ENCODE measurements around the gene USP3.

Gene USP3

DNA sequence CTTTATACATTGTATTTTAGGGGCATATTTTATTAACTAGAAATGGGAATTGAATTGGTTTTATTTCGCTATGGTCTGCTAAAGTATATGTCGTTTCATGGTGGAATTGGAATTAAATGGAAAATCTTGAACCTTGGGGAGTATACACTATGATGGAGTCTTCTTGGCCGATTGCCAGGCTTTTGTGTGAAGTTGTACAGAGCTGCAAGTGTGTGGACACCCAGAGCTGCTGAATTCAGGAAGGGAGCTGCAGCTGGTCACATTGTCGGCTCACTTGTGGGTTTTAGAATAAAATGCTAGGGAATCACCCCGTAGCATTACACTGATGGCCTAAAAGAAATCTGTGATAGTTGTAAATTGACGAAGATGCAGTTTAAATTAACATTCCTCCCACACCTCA is 35.1 kb downstream of the USP3 start:
- DNase-seq (ENCODE audit: low spot score) = no peak
- TF ChIP-seq, protein P1, sequence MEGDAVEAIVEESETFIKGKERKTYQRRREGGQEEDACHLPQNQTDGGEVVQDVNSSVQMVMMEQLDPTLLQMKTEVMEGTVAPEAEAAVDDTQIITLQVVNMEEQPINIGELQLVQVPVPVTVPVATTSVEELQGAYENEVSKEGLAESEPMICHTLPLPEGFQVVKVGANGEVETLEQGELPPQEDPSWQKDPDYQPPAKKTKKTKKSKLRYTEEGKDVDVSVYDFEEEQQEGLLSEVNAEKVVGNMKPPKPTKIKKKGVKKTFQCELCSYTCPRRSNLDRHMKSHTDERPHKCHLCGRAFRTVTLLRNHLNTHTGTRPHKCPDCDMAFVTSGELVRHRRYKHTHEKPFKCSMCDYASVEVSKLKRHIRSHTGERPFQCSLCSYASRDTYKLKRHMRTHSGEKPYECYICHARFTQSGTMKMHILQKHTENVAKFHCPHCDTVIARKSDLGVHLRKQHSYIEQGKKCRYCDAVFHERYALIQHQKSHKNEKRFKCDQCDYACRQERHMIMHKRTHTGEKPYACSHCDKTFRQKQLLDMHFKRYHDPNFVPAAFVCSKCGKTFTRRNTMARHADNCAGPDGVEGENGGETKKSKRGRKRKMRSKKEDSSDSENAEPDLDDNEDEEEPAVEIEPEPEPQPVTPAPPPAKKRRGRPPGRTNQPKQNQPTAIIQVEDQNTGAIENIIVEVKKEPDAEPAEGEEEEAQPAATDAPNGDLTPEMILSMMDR (IDR thresholded peaks at IDR 0.05; ENCODE audit: borderline replicate concordance, control extremely low read depth, extremely low read depth, insufficient read depth, missing control alignments) = no peak
- in situ Hi-C loops (cut with MboI; ENCODE audit: low sequenced_read_pairs, unreplicated experiment) = no loop called here

GRCh38 chr15:63539998-63540397 is 35.6 kb downstream of the USP3 start:
- in situ Hi-C loops (cut with MboI; ENCODE audit: low sequenced_read_pairs, unreplicated experiment) = no loop called here
- TF ChIP-seq, protein P1 (IDR thresholded peaks at IDR 0.05; ENCODE audit: borderline replicate concordance, control extremely low read depth, extremely low read depth, insufficient read depth, missing control alignments) = no peak
- no peak for DNase-seq (ENCODE audit: low spot score)

GRCh38 chr15:63540449-63540848 is 36.1 kb downstream of the USP3 start:
- TF ChIP-seq, protein P1 (IDR thresholded peaks at IDR 0.05; ENCODE audit: borderline replicate concordance, control extremely low read depth, extremely low read depth, insufficient read depth, missing control alignments) = no peak

DNA sequence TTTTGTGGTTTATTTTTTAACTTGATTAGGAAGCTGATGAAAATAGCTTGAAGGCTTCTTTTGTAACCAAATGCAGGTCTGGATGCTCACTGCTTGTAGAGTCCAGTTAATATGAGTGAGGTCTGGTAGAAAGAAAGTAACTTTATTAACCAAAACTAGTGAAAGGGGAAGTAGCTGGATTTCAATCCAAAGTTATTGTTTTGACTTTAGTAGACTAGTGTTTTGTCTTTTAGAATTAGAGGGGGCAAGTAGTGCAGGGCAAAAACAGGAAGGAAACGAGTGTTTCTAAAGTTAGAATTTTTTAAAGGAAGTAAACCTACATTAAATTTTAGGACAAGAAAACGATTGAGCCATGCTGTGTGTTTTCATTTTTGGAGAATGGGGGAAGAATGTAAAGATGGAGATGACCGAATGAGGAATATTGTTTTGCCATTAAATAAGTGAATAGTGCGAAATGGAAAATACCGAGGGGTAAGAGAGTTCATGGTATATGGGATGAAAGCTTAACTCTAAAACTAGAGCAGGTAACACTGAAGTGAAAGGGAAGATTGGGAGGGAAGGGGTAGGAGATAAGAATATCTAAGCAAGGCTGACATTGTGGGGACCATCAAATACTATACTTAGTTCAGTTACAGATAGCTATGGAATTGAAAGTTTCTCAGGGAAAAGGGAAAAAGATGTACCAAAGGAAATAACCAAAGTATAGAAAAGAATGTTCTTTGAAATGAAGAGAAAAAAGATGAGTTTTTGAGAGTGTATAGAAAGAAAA is 40.0 kb downstream of the USP3 start:
- TF ChIP-seq, protein P1 (IDR thresholded peaks at IDR 0.05; ENCODE audit: borderline replicate concordance, control extremely low read depth, extremely low read depth, insufficient read depth, missing control alignments) = no peak
- DNase-seq (ENCODE audit: low spot score) = no peak
- in situ Hi-C loops (cut with MboI; ENCODE audit: low sequenced_read_pairs, unreplicated experiment) = no loop called here

More at GRCh38 chr15:63540449-63540848, 36.1 kb downstream of the USP3 start:
- in situ Hi-C loops (cut with MboI; ENCODE audit: low sequenced_read_pairs, unreplicated experiment) = no loop called here
- DNase-seq (ENCODE audit: low spot score) = no peak

GRCh38 chr15:63545520-63545919 is 41.1 kb downstream of the USP3 start:
- in situ Hi-C loops (cut with MboI; ENCODE audit: low sequenced_read_pairs, unreplicated experiment) = no loop called here
- DNase-seq (ENCODE audit: low spot score) = no peak
- TF ChIP-seq, protein P1 (IDR thresholded peaks at IDR 0.05; ENCODE audit: borderline replicate concordance, control extremely low read depth, extremely low read depth, insufficient read depth, missing control alignments) = no peak

GRCh38 chr15:63551400-63551799 is 47.0 kb downstream of the USP3 start:
- in situ Hi-C loops (cut with MboI; ENCODE audit: low sequenced_read_pairs, unreplicated experiment) = no loop called here
- TF ChIP-seq, protein P1 (IDR thresholded peaks at IDR 0.05; ENCODE audit: borderline replicate concordance, control extremely low read depth, extremely low read depth, insufficient read depth, missing control alignments) = no peak
- no peak for DNase-seq (ENCODE audit: low spot score)

Measured in GM13976 (cell line).